Islet of Langerhans (tissue), 1 donor: ENCODE results near the gene DSE.

Experiments
- FAIRE-seq: peaks from one replicate; lab custom pipeline; 2011; peaks lifted over from hg19 to GRCh38; lab: Jason Lieb, UNC

Gene DSE

GRCh38 chr6:116388924-116389323, 18.2 kb downstream of the DSE start:
- no peak for FAIRE-seq

GRCh38 chr6:116389357-116389756, 18.6 kb downstream of the DSE start:
- no peak for FAIRE-seq

GRCh38 chr6:116390581-116390980, 19.8 kb downstream of the DSE start:
- peak; percentile 70 for FAIRE-seq

GRCh38 chr6:116392132-116393013, 21.6 kb downstream of the DSE start:
- no peak for FAIRE-seq

- FAIRE-seq = no peak
These were observed 22.7 kb downstream of the DSE start for GRCh38 chr6:116393430-116393829.

GRCh38 chr6:116395647-116396046, 24.9 kb downstream of the DSE start:
- FAIRE-seq = no peak

- FAIRE-seq = no peak
These were observed 25.7 kb downstream of the DSE start for GRCh38 chr6:116396441-116396840.

GRCh38 chr6:116397914-116398313, 27.2 kb downstream of the DSE start:
- no peak for FAIRE-seq

- no peak for FAIRE-seq
These were observed 27.7 kb downstream of the DSE start for GRCh38 chr6:116398316-116399010.

- no peak for FAIRE-seq
These were observed 28.5 kb downstream of the DSE start for GRCh38 chr6:116399287-116399686.

- FAIRE-seq = peak; percentile 17
These were observed 29.6 kb downstream of the DSE start for GRCh38 chr6:116400328-116400727.

- peak; percentile 5 for FAIRE-seq
These were observed 31.6 kb downstream of the DSE start for GRCh38 chr6:116402108-116402937.

GRCh38 chr6:116403205-116403604, 32.5 kb downstream of the DSE start:
- no peak for FAIRE-seq

- no peak for FAIRE-seq
These were observed 33.9 kb downstream of the DSE start for GRCh38 chr6:116404696-116405095.

GRCh38 chr6:116405138-116405537, 34.4 kb downstream of the DSE start:
- FAIRE-seq = no peak

- FAIRE-seq = no peak
These were observed 35.1 kb downstream of the DSE start for GRCh38 chr6:116405652-116406356.

GRCh38 chr6:116406678-116407345, 36.1 kb downstream of the DSE start:
- FAIRE-seq = no peak

GRCh38 chr6:116408491-116408890, 37.7 kb downstream of the DSE start:
- no peak for FAIRE-seq

GRCh38 chr6:116409756-116410155, 39.0 kb downstream of the DSE start:
- no peak for FAIRE-seq

- peak; percentile 58 for FAIRE-seq
These were observed 40.5 kb downstream of the DSE start for GRCh38 chr6:116411284-116411623.

- no peak for FAIRE-seq
These were observed 41.5 kb downstream of the DSE start for GRCh38 chr6:116412270-116412669.

GRCh38 chr6:116413357-116413756, 42.6 kb downstream of the DSE start:
- FAIRE-seq = no peak
